K562 treated with DMSO at 1 percent for 24 hours (cell line): ENCODE results near the gene SORCS2. TPM values are rescaled to one million over a fixed set of nuclear protein-coding genes. Genes with fewer than 3 reads are reported as not detected.

Source experiments
- total RNA-seq: library from RNA; unstranded; fragments of 300-600 nt; gene quantifications from 2 replicates; pipeline ENCODE4 v1.2.3, GENCODE V29; 2022; ENCODE audit warnings: low read depth; ENCODE audit not compliant: insufficient read depth

Gene SORCS2
- not detected in 2 replicates for total RNA-seq

DNA sequence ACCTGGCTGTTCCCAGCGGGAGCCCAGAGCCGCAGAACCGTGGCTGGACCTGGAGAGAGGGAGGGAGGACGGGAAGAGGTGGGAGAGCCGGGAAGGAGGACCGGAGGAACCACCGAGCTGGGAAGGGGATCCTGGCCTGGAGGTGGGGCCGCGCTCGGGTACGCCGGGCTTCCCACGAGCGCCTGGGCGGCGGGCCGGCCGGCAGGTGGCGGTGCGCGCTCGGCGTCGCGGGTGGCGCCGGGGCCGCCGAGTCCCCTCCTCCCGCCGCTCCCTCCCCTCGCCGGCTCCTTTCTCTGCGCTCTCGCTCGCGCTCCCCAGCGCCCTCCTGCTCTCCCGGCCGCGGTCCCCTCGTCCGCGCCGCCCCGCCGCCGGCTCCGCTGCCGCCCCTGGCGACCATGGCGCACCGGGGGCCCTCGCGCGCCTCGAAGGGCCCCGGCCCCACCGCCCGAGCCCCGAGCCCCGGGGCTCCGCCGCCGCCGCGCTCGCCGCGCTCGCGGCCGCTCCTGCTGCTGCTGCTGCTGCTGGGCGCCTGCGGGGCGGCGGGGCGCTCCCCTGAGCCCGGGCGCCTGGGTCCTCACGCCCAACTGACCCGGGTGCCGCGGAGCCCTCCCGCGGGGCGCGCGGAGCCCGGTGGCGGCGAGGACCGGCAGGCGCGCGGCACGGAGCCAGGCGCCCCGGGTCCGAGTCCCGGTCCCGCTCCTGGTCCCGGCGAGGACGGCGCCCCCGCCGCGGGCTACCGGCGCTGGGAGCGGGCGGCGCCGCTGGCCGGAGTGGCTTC, at the start of gene SORCS2:
TSS of gene SORCS2 (plus strand) at position 287 of the 778 bp plus-strand sequence.

DNA sequence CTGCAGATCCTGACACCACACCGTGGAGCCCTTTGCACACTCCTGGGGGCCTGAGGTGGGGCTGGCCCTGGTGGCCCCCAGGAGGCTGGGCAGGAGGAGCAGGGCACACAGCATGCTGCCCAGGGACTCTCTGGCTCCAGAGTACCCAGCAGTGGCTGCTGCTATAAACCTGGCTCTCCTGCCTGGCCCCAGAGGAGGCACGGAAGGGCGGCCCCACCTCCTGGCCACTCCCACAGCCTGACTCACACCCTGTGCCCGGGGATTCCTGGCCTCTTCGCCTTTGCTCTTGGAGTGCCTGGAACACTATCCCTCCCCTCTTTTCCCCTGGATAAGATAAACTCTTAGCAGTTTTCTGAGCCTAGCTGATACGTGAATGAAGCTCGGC, 242.4 kb downstream of the SORCS2 start, which contains the start of gene PSAPL1:
TSS of gene PSAPL1 (minus strand) at position 165 of the 385 bp plus-strand sequence. CDS start at position 114, 51 bp downstream.

Other genes with a start within 250 kb of the SORCS2 start
- gene TADA2B, start 149.2 kb upstream of the SORCS2 start, total RNA-seq: 16.0 and 19.0 TPM in 2 replicates
- gene GRPEL1, start 124.5 kb upstream of the SORCS2 start, total RNA-seq: 12.2 and 15.3 TPM in 2 replicates
- not detected in 2 replicates for gene PSAPL1, start 242.4 kb downstream of the SORCS2 start, total RNA-seq